Body of pancreas (tissue), 4 donors: ENCODE data around the gene CAPN11.

ENCODE experiments used
- POLR2A ChIP-seq, 3 donors: fragments of 450-650 bp; IDR thresholded peaks; one replicate each; pipeline ENCODE4 v1.6.1; 2016; ENCODE audit warnings: antibody characterized with exemption in 3 of 3, mild to moderate bottlenecking in 2 of 3
- TF ChIP-seq, protein P1 (sequence below), 7 experiments: fragments of 450-650 bp in 4 of 7; fragments of 200-600 bp in 3 of 7; sonication (generic) in 3 of 7; IDR thresholded peaks; one replicate each; pipeline ENCODE4 v1.5.1; 2016 to 2019; ENCODE audit warnings: antibody characterized with exemption in 7 of 7

DNA sequence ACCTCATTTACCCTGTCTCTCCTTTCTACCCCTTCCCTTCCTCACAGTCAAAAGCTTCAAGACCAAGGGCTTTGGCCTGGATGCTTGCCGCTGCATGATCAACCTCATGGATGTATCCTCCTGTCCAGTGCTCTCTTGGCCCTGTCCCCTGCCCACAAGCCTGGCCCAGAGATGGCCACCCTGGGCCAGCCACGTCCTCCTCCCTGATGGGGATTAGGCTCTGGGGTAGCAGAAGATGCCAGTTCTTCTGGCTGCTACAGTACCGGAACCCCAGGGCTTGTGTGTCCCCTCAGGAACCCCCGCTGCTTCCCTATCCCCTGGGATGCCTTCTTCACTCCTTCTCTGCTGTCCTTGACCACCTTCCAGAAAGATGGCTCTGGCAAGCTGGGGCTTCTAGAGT lies 22.3 kb downstream of the CAPN11 start:
- TF ChIP-seq, protein P1, sequence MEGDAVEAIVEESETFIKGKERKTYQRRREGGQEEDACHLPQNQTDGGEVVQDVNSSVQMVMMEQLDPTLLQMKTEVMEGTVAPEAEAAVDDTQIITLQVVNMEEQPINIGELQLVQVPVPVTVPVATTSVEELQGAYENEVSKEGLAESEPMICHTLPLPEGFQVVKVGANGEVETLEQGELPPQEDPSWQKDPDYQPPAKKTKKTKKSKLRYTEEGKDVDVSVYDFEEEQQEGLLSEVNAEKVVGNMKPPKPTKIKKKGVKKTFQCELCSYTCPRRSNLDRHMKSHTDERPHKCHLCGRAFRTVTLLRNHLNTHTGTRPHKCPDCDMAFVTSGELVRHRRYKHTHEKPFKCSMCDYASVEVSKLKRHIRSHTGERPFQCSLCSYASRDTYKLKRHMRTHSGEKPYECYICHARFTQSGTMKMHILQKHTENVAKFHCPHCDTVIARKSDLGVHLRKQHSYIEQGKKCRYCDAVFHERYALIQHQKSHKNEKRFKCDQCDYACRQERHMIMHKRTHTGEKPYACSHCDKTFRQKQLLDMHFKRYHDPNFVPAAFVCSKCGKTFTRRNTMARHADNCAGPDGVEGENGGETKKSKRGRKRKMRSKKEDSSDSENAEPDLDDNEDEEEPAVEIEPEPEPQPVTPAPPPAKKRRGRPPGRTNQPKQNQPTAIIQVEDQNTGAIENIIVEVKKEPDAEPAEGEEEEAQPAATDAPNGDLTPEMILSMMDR (IDR thresholded peaks at IDR 0.05) = no peak
- no peak for TF ChIP-seq POLR2A (IDR thresholded peaks at IDR 0.05)
